HFF-Myc (cell line): ENCODE data around the gene SLAMF1.

Source experiments
- DNase-seq: peaks from one replicate; pipeline ENCODE4 v3.0.0-alpha.2; 2011; ENCODE audit warnings: low read depth; ENCODE audit errors: extremely low read depth
- H3K4me3 ChIP-seq: replicated peaks from 2 replicates; pipeline ENCODE4 v1.5.1; 2011; ENCODE audit warnings: low read depth, mild to moderate bottlenecking, control low read depth, low read length
- TF ChIP-seq, protein P1 (sequence below): IDR thresholded peaks from 2 replicates; pipeline ENCODE4 v1.5.1; 2012; ENCODE audit warnings: mild to moderate bottlenecking, low read depth, low read length, control low read depth; ENCODE audit errors: missing control alignments

Gene SLAMF1

DNA sequence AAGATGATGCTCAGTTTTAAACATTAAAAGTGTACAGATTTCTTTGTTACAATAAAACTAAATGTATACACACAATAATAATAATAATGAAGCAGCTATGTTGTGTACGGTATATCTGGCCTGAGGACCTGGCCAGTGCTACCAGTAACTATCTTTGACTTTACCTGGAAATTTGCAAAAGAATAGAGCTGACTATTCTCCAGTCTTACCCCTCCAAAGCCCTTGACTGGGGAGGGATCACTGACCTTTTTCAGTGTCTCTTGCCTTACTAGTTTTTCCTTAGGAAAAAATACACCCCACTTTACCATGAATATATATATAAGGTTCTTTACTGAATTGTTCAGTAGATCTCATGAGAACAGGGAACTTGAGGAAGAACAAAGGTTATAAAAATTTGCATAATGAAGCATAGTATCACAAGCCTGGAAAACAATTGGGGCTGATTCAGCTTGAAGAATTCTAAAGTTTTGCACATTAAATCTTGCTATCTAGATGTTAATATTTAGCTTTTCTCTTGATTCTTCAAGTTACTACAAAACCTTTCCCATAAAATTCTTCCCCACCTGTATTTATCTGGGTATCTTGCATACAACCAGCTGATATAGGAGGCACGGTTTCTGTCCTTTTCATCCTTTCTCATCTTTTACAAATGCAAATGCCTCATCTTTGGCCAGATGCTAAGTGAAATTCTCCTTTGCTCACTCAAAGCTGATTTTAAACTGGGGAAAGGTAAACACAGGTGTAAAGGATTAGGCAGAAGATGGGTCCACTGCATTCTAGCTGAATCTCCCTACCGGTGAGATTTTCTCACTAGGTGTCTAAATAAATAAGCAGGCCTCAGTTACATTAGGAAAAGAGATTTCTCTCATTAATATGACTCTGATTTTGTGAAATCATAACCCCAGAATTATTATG is 25.0 kb upstream of the SLAMF1 start:
- no peak for DNase-seq
- H3K4me3 ChIP-seq = no peak overlapping the region

DNA sequence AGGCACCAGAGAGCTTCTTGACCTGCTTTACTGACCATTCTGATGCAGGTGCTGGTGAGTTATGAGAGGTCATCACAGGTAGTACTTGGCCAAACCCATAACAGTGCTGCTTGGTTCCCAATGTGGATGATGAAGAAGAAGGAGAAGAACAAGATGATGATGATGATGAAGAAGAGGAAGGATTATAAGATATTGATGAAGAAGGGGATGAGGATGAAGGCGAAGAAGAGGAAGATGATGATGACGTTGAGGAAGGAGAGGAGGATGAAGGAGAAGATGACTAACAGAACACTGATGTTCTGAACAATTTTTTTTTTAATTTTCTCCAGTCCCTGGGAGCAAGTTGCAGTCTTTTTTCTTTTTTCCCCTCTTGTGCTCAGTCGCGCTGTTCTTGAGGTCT is 23.9 kb upstream of the SLAMF1 start:
- no peak overlapping the region for H3K4me3 ChIP-seq
- TF ChIP-seq, protein P1, sequence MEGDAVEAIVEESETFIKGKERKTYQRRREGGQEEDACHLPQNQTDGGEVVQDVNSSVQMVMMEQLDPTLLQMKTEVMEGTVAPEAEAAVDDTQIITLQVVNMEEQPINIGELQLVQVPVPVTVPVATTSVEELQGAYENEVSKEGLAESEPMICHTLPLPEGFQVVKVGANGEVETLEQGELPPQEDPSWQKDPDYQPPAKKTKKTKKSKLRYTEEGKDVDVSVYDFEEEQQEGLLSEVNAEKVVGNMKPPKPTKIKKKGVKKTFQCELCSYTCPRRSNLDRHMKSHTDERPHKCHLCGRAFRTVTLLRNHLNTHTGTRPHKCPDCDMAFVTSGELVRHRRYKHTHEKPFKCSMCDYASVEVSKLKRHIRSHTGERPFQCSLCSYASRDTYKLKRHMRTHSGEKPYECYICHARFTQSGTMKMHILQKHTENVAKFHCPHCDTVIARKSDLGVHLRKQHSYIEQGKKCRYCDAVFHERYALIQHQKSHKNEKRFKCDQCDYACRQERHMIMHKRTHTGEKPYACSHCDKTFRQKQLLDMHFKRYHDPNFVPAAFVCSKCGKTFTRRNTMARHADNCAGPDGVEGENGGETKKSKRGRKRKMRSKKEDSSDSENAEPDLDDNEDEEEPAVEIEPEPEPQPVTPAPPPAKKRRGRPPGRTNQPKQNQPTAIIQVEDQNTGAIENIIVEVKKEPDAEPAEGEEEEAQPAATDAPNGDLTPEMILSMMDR = no peak
- no peak for DNase-seq

More for the DNA sequence above, 25.0 kb upstream of the SLAMF1 start:
- TF ChIP-seq, protein P1 = no peak

DNA sequence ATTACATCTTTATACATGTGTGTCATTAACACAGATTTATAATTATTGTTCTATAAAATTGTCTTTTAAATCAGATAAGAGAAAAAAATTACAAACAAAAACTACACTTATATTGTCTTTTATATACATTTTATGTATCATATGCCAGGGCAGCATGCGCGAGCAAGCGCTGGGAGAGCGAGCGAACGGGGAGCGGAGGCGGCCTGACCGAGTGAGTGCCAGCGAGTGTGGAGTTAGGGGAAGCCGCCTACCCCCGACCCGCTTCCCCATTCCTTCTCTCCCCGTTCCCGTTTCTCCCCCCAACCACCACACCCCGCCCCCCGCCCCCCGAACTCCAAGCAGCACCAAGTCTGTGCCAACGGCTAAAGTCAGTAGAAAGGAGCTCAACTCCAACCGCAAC is 23.0 kb upstream of the SLAMF1 start:
- no peak overlapping the region for H3K4me3 ChIP-seq
- TF ChIP-seq, protein P1 = no peak
- DNase-seq = no peak

DNA sequence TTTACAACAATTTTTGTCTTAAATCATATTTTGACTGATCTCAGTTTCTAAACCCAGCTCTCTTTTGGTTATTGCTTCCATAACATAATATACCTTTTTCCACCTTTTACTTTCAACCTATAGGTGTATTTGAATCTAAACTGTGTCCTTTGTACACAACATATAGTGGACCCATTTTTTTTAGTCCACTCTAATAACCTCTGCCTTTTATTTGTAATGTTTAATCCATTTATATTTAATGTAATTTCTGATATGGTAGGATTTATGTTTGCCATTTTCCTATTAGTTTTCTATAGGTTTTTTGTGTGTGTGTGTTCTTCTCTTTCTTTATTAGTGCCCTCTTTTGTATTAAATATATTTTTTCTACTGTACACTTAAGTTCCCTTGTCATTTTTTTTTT is 22.4 kb upstream of the SLAMF1 start:
- no peak overlapping the region for H3K4me3 ChIP-seq
- no peak for DNase-seq
- TF ChIP-seq, protein P1 = no peak

DNA sequence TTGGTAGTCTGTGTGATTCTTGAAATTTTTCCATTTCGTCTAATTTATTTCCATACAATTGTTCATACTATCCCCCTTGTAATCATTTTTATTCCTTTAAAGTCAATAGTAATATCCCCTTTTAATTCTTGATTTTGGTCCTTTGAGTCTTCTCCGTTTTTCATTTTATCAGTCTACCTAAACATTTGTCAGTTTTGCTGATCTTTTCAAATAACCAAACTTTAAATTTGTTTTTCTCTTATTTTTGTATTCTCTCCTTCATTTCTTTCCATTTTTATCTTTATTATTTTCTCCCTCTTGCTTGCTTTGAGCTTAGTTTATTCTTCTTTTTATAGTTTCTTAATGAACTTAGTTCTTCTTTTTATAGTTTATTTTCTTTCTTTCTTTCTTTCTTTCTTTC is 21.1 kb upstream of the SLAMF1 start:
- H3K4me3 ChIP-seq = no peak overlapping the region
- TF ChIP-seq, protein P1 = no peak
- DNase-seq = no peak

DNA sequence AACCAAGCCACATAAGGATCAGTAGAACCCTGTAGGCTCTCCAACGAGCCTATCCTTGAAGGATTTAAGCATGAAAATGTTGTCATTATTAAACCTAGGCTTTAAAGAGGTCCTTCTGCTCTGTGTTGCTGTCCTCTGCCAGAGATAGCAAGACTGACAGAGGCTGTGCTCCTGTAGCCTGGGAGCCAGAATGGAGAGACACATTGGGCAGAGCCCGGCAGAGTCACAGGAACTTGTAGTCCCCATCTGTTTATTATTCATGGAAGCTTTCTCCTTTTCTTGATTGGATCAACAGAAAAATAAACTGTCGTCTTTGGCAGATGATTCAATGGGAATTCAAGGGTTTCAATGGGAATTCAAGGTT is 19.2 kb upstream of the SLAMF1 start:
- TF ChIP-seq, protein P1 = no peak
- no peak for DNase-seq
- no peak overlapping the region for H3K4me3 ChIP-seq
